Measurements from ENCODE around the gene PXN.

The PXN gene
- 152 reads per million, percentile 89 among the genes with 10 or more reads in this experiment for total RNA-seq

- peak; percentile 92 for DNase-seq
Observed at GRCh38 chr12:120265473-120266179, at the start of gene PXN. Gene PXN (minus strand): TSS chr12:120265730. CDS start chr12:120265629, 101 bp downstream.

- no peak for DNase-seq
Observed at GRCh38 chr12:120314220-120314619, 48.7 kb upstream of the PXN start.

GRCh38 chr12:120301962-120302815 is 36.7 kb upstream of the PXN start, which contains the start of gene SIRT4:
Gene SIRT4 (plus strand): TSS chr12:120302321. CDS start chr12:120303562, 1,241 bp downstream.
- peak; percentile 90 for DNase-seq

GRCh38 chr12:120292661-120293531 is 27.4 kb upstream of the PXN start, which contains the start of gene RNU4-1:
Gene RNU4-1 (minus strand): TSS chr12:120293237.
- DNase-seq: peak; percentile 74

- DNase-seq: no peak
Observed at GRCh38 chr12:120292411-120292660, 26.8 kb upstream of the PXN start.

- DNase-seq: no peak
Observed at GRCh38 chr12:120290609-120291305, 25.2 kb upstream of the PXN start.

- DNase-seq: no peak
Observed at GRCh38 chr12:120287491-120287890, 22.0 kb upstream of the PXN start.

- DNase-seq: no peak
Observed at GRCh38 chr12:120286768-120287490, 21.4 kb upstream of the PXN start.

GRCh38 chr12:120284381-120284780 is 18.9 kb upstream of the PXN start:
- DNase-seq: no peak

GRCh38 chr12:120283318-120283717 is 17.8 kb upstream of the PXN start:
- DNase-seq: no peak

- DNase-seq: no peak
Observed at GRCh38 chr12:120278137-120279069, 12.9 kb upstream of the PXN start.

- DNase-seq: no peak
Observed at GRCh38 chr12:120276734-120277133, 11.2 kb upstream of the PXN start.

- DNase-seq: no peak
Observed at GRCh38 chr12:120267736-120268135, 2.2 kb upstream of the PXN start.

- no peak for DNase-seq
Observed at GRCh38 chr12:120266180-120266870, 795 bp upstream of the PXN start.

- no peak for DNase-seq
Observed at GRCh38 chr12:120264904-120265472, 542 bp downstream of the PXN start.

GRCh38 chr12:120264086-120264903 is 1.2 kb downstream of the PXN start:
- no peak for DNase-seq

GRCh38 chr12:120263748-120264085 is 1.8 kb downstream of the PXN start:
- DNase-seq: no peak

GRCh38 chr12:120262852-120263747 is 2.4 kb downstream of the PXN start:
- DNase-seq: no peak
